MM.1S (cell line): ENCODE results near the gene LNX1.

ENCODE experiments used
- DNase-seq: peaks from one replicate; pipeline ENCODE4 v3.0.0-alpha.2; 2015
- H2AFZ ChIP-seq: fragments of 300-600 bp; sonication (generic); 2 replicates; pipeline ENCODE4 v1.6.0; 2016; ENCODE audit warnings: antibody characterized with exemption, low read length
- H3F3A ChIP-seq: fragments of 300-600 bp; sonication (generic); 2 replicates; pipeline ENCODE4 v1.6.1; 2016; ENCODE audit warnings: mild to moderate bottlenecking, antibody characterized with exemption, low read length, moderate library complexity, mixed read lengths; ENCODE audit not compliant: insufficient read depth
- H3K27ac ChIP-seq: fragments of 300-600 bp; sonication (generic); 2 replicates; pipeline ENCODE4 v1.5.1; 2016; ENCODE audit warnings: mild to moderate bottlenecking, low read length
- H3K27me3 ChIP-seq: fragments of 300-600 bp; sonication (generic); replicated peaks from 2 replicates; pipeline ENCODE4 v1.6.0; 2016; ENCODE audit warnings: low read length; ENCODE audit not compliant: insufficient read depth
- H3K36me3 ChIP-seq: fragments of 300-600 bp; sonication (generic); replicated peaks from 2 replicates; pipeline ENCODE4 v1.6.1; 2016; ENCODE audit warnings: mild to moderate bottlenecking, low read length, mixed read lengths; ENCODE audit not compliant: insufficient read depth
- H3K4me1 ChIP-seq: fragments of 300-600 bp; sonication (generic); 2 replicates; pipeline ENCODE4 v1.6.1; 2016; ENCODE audit warnings: low read length, mixed read lengths
- H3K4me2 ChIP-seq: fragments of 300-600 bp; sonication (generic); 2 replicates; pipeline ENCODE4 v1.6.0; 2016; ENCODE audit warnings: low read depth, low read length
- H3K4me3 ChIP-seq: fragments of 300-600 bp; sonication (generic); 2 replicates; pipeline ENCODE4 v1.5.1; 2016; ENCODE audit warnings: low read length, mixed read lengths
- H3K79me2 ChIP-seq: fragments of 300-600 bp; sonication (generic); 2 replicates; pipeline ENCODE4 v1.6.1; 2016; ENCODE audit warnings: mixed run types, low read length, mixed read lengths
- H3K9ac ChIP-seq: fragments of 300-600 bp; sonication (generic); 2 replicates; pipeline ENCODE4 v1.6.1; 2016; ENCODE audit warnings: low read length, mixed read lengths
- H3K9me2 ChIP-seq: fragments of 300-600 bp; sonication (generic); replicated peaks from 2 replicates; pipeline ENCODE4 v1.6.1; 2016; ENCODE audit warnings: mild to moderate bottlenecking, low read length, mixed read lengths; ENCODE audit not compliant: insufficient read depth
- H3K9me3 ChIP-seq: fragments of 300-600 bp; sonication (generic); replicated peaks from 2 replicates; pipeline ENCODE4 v1.6.1; 2016; ENCODE audit warnings: mild to moderate bottlenecking, low read length, mixed read lengths; ENCODE audit not compliant: insufficient read depth
- H4K20me1 ChIP-seq: fragments of 300-600 bp; sonication (generic); 2 replicates; pipeline ENCODE4 v1.6.1; 2016; ENCODE audit warnings: mild to moderate bottlenecking, low read length, moderate library complexity, mixed read lengths; ENCODE audit not compliant: insufficient read depth
- EZH2 ChIP-seq: fragments of 300-600 bp; sonication (generic); optimal IDR thresholded peaks from 2 replicates; pipeline ENCODE3; 2017; ENCODE audit warnings: low read depth, mild to moderate bottlenecking, antibody characterized with exemption, low read length, mixed read lengths
- EZH2phosphoT487 ChIP-seq: fragments of 300-600 bp; sonication (generic); IDR thresholded peaks from 2 replicates; pipeline ENCODE4 v1.6.1; 2018; ENCODE audit warnings: antibody characterized with exemption, low read length
- TF ChIP-seq, protein P1 (sequence below): fragments of 300-600 bp; sonication (generic); IDR thresholded peaks from 2 replicates; pipeline ENCODE4 v1.5.1; 2016; ENCODE audit warnings: antibody characterized with exemption, low read length, mixed read lengths

LNX1 gene

GRCh38 chr4:53586121-53586816, 5.0 kb downstream of the LNX1 start:
- Histone ChIP-seq H3K9me2 (no peaks in the 10 kb centered on the region), H2AFZ (no peak overlapping the region), H3K79me2 (no peaks in the 10 kb centered on the region), H3K27me3 (no peaks in the 10 kb centered on the region), H3K4me3 (no peak overlapping the region), H3K4me1 (no peaks in the 10 kb centered on the region), H3F3A (no peaks in the 10 kb centered on the region), H3K36me3 (no peaks in the 10 kb centered on the region), H3K9ac (no peak overlapping the region), H3K9me3 (no peaks in the 10 kb centered on the region), H4K20me1 (no peaks in the 10 kb centered on the region), H3K27ac (no peak overlapping the region), H3K4me2 (no peak overlapping the region)
- DNase-seq: no peak
- TF ChIP-seq, protein P1, sequence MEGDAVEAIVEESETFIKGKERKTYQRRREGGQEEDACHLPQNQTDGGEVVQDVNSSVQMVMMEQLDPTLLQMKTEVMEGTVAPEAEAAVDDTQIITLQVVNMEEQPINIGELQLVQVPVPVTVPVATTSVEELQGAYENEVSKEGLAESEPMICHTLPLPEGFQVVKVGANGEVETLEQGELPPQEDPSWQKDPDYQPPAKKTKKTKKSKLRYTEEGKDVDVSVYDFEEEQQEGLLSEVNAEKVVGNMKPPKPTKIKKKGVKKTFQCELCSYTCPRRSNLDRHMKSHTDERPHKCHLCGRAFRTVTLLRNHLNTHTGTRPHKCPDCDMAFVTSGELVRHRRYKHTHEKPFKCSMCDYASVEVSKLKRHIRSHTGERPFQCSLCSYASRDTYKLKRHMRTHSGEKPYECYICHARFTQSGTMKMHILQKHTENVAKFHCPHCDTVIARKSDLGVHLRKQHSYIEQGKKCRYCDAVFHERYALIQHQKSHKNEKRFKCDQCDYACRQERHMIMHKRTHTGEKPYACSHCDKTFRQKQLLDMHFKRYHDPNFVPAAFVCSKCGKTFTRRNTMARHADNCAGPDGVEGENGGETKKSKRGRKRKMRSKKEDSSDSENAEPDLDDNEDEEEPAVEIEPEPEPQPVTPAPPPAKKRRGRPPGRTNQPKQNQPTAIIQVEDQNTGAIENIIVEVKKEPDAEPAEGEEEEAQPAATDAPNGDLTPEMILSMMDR: no peak
- TF ChIP-seq EZH2phosphoT487 (no peak), EZH2 (no peak)

DNA sequence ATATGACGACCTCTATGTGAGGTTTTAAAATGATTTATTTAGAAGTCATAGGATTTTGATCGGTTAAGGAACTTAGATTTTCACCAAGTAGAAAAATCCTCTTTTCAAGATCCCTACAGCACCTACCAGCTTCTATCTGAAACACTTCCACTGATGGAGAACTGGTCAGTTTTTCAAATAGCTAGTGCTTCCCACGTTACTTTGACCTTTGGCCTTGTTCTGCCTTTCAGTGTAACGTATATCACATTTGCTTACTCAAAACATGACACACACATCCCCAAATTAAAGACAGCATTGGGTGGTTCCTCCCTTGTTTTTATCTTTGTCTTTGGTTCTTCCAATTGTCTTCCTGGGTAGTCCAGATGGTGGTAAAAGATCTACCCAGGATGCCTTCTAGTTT, 6.6 kb downstream of the LNX1 start:
- H3K4me3 ChIP-seq: no peak overlapping the region
- TF ChIP-seq EZH2phosphoT487: no peak
- no peak for TF ChIP-seq EZH2
- TF ChIP-seq, protein P1: no peak
- no peaks in the 10 kb centered on the region for H3K27me3 ChIP-seq
- H2AFZ ChIP-seq: no peak overlapping the region
- H4K20me1 ChIP-seq: no peaks in the 10 kb centered on the region
- no peaks in the 10 kb centered on the region for H3K79me2 ChIP-seq
- no peaks in the 10 kb centered on the region for H3F3A ChIP-seq
- H3K27ac ChIP-seq: no peak overlapping the region
- H3K9me3 ChIP-seq: no peaks in the 10 kb centered on the region
- no peak overlapping the region for H3K9ac ChIP-seq
- no peaks in the 10 kb centered on the region for H3K9me2 ChIP-seq
- no peaks in the 10 kb centered on the region for H3K36me3 ChIP-seq
- H3K4me1 ChIP-seq: no peaks in the 10 kb centered on the region
- no peak overlapping the region for H3K4me2 ChIP-seq
- no peak for DNase-seq

DNA sequence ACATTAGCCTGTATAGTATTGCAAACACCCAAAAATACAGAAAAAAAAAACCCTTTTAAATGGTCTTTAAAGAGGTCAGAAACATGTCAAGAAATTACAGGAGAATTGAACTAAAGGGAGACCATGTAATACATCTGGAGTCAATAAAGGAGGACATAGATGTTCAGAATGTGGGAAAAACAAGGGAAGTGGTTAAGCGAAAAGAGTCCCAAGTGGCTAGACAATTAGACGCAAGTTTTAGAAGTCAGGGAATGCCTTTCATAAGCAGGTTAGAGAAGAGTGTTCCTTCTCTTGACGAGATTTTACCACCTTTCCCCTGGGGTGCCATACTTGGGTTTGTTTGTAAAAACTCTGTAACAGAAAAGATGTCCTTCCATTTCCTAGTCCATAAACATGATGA, 7.8 kb downstream of the LNX1 start:
- TF ChIP-seq EZH2phosphoT487: no peak
- Histone ChIP-seq H3K27ac (no peak overlapping the region), H2AFZ (no peak overlapping the region), H3K9me2 (no peaks in the 10 kb centered on the region), H3K79me2 (no peaks in the 10 kb centered on the region), H3K9me3 (no peaks in the 10 kb centered on the region), H3K4me1 (no peaks in the 10 kb centered on the region), H3K36me3 (no peaks in the 10 kb centered on the region), H3F3A (no peaks in the 10 kb centered on the region), H3K27me3 (no peaks in the 10 kb centered on the region), H3K4me2 (no peak overlapping the region), H3K4me3 (no peak overlapping the region), H3K9ac (no peak overlapping the region), H4K20me1 (no peaks in the 10 kb centered on the region)
- DNase-seq: no peak

GRCh38 chr4:53582194-53582593, 9.1 kb downstream of the LNX1 start:
- Histone ChIP-seq H4K20me1 (no peaks in the 10 kb centered on the region), H3K9ac (no peak overlapping the region), H3K4me1 (no peaks in the 10 kb centered on the region), H3F3A (no peaks in the 10 kb centered on the region), H3K27ac (no peak overlapping the region), H3K4me2 (no peak overlapping the region), H3K36me3 (no peaks in the 10 kb centered on the region), H3K4me3 (no peak overlapping the region), H3K9me3 (no peaks in the 10 kb centered on the region), H3K9me2 (no peaks in the 10 kb centered on the region), H3K79me2 (no peaks in the 10 kb centered on the region), H2AFZ (no peak overlapping the region), H3K27me3 (no peaks in the 10 kb centered on the region)
- no peak for DNase-seq
- no peak for TF ChIP-seq EZH2
